Measurements from ENCODE around the gene KDF1. TPM values are rescaled to one million over a fixed set of nuclear protein-coding genes. Genes with fewer than 3 reads are reported as not detected.
"Not testable (repeated sequence)": the region's sequence is repeated elsewhere in the genome, so short reads cannot be mapped to it uniquely, and the experiment has no call there.

Gene KDF1
- total RNA-seq, 1 donor from 2014 or later: 2.9 TPM

- ATAC-seq (no peak), DNase-seq (ENCODE audit: low spot score) (no peak)
Observed at GRCh38 chr1:26957306-26957705, 3.0 kb downstream of the KDF1 start.

GRCh38 chr1:26956321-26956720 lies 3.9 kb downstream of the KDF1 start:
- ATAC-seq: no peak
- no peak for DNase-seq (ENCODE audit: low spot score)

GRCh38 chr1:26953374-26953773 lies 6.9 kb downstream of the KDF1 start:
- DNase-seq (ENCODE audit: low spot score) (no peak), ATAC-seq (no peak)

GRCh38 chr1:26951821-26952497 lies 8.3 kb downstream of the KDF1 start:
- no peak for DNase-seq (ENCODE audit: low spot score)

GRCh38 chr1:26951216-26951615 lies 9.1 kb downstream of the KDF1 start:
- no peak for ATAC-seq
- no peak for DNase-seq (ENCODE audit: low spot score)

More at GRCh38 chr1:26951821-26952497, 8.3 kb downstream of the KDF1 start:
- ATAC-seq: no peak

GRCh38 chr1:26950602-26951001 lies 9.7 kb downstream of the KDF1 start:
- DNase-seq (ENCODE audit: low spot score) (no peak), ATAC-seq (no peak)

- ATAC-seq (no peak), DNase-seq (ENCODE audit: low spot score) (no peak)
Observed at GRCh38 chr1:26949926-26950319, 10.3 kb downstream of the KDF1 start.

GRCh38 chr1:26949266-26949925 lies 10.9 kb downstream of the KDF1 start:
- DNase-seq (ENCODE audit: low spot score): peak; percentile 64
- ATAC-seq: peak; percentile 50

- DNase-seq (ENCODE audit: low spot score); ATAC-seq: not testable (repeated sequence)
Observed at GRCh38 chr1:26948725-26949057, 11.6 kb downstream of the KDF1 start.

- peak; percentile 27 for ATAC-seq
- DNase-seq (ENCODE audit: low spot score): peak; percentile 73
Observed at GRCh38 chr1:26946270-26946669, 14.0 kb downstream of the KDF1 start.

- ATAC-seq (peak; percentile 69), DNase-seq (ENCODE audit: low spot score) (peak; percentile 86)
Observed at GRCh38 chr1:26945728-26946127, 14.5 kb downstream of the KDF1 start.

GRCh38 chr1:26945138-26945537 lies 15.1 kb downstream of the KDF1 start:
- DNase-seq (ENCODE audit: low spot score) (peak; percentile 56), ATAC-seq (peak; percentile 47)

GRCh38 chr1:26942656-26943055 lies 17.6 kb downstream of the KDF1 start:
- no peak for ATAC-seq

GRCh38 chr1:26941311-26941710 lies 19.0 kb downstream of the KDF1 start:
- ATAC-seq (no peak), DNase-seq (ENCODE audit: low spot score) (no peak)

More at GRCh38 chr1:26942656-26943055, 17.6 kb downstream of the KDF1 start:
- no peak for DNase-seq (ENCODE audit: low spot score)

- ATAC-seq: peak; percentile 58
- DNase-seq (ENCODE audit: low spot score): peak; percentile 81
Observed at GRCh38 chr1:26938659-26939025, 21.6 kb downstream of the KDF1 start.

- peak; percentile 96 for DNase-seq (ENCODE audit: low spot score)
Observed at GRCh38 chr1:26938004-26938658, 22.1 kb downstream of the KDF1 start.

GRCh38 chr1:26936823-26937222 lies 23.4 kb downstream of the KDF1 start:
- ATAC-seq (no peak), DNase-seq (ENCODE audit: low spot score) (no peak)

More at GRCh38 chr1:26938004-26938658, 22.1 kb downstream of the KDF1 start:
- ATAC-seq: peak; percentile 89

- DNase-seq (ENCODE audit: low spot score): no peak
- ATAC-seq: peak; percentile 14
Observed at GRCh38 chr1:26932531-26932930, 27.7 kb downstream of the KDF1 start.

GRCh38 chr1:26923711-26924110 lies 36.6 kb downstream of the KDF1 start:
- DNase-seq (ENCODE audit: low spot score): no peak
- ATAC-seq: no peak

- ATAC-seq: no peak
- no peak for DNase-seq (ENCODE audit: low spot score)
Observed at GRCh38 chr1:26922901-26923300, 37.4 kb downstream of the KDF1 start.

- DNase-seq (ENCODE audit: low spot score) (no peak), ATAC-seq (no peak)
Observed at GRCh38 chr1:26922431-26922729, 37.9 kb downstream of the KDF1 start.

Measured in left lobe of liver (tissue), 2 donors.